ENCODE measurements around the gene HMCES. TPM values are rescaled to one million over a fixed set of nuclear protein-coding genes. Genes with fewer than 3 reads are reported as not detected.
"Not testable (repeated sequence)": the region's sequence is repeated elsewhere in the genome, so short reads cannot be mapped to it uniquely, and the experiment has no call there.

Gene HMCES
- total RNA-seq, 4 donors from 2014 or later = 24.5 to 39.3 (median 30.6) TPM

- no peak for DNase-seq (ENCODE audit: extremely low spot score)
- Histone ChIP-seq H3K36me3 (peaks cover 90 to 100% (median 99%) of the 10 kb centered on the region in 4 donors), H3K27ac (replicated peaks in 1 of 4) (no peak overlapping the region), H3K9me3 (no peaks in the 10 kb centered on the region), H3K4me1 (no peaks in the 10 kb centered on the region), H3K4me3 (no peak overlapping the region), H3K27me3 (no peaks in the 10 kb centered on the region)
- intact Hi-C loops (cut with DNase I) = no loop called here
- 92% methylated on average over 3 of the region's 3 CpGs for WGBS
- TF ChIP-seq POLR2A (IDR thresholded peaks at IDR 0.05; ENCODE audit: low read depth) (no peak), EP300 (IDR thresholded peaks at IDR 0.05) (no peak), POLR2AphosphoS5 (IDR thresholded peaks at IDR 0.05) (no peak)
- TF ChIP-seq, protein P1, sequence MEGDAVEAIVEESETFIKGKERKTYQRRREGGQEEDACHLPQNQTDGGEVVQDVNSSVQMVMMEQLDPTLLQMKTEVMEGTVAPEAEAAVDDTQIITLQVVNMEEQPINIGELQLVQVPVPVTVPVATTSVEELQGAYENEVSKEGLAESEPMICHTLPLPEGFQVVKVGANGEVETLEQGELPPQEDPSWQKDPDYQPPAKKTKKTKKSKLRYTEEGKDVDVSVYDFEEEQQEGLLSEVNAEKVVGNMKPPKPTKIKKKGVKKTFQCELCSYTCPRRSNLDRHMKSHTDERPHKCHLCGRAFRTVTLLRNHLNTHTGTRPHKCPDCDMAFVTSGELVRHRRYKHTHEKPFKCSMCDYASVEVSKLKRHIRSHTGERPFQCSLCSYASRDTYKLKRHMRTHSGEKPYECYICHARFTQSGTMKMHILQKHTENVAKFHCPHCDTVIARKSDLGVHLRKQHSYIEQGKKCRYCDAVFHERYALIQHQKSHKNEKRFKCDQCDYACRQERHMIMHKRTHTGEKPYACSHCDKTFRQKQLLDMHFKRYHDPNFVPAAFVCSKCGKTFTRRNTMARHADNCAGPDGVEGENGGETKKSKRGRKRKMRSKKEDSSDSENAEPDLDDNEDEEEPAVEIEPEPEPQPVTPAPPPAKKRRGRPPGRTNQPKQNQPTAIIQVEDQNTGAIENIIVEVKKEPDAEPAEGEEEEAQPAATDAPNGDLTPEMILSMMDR (IDR thresholded peaks at IDR 0.05) = no peak
These were observed 16.8 kb upstream of the HMCES start for GRCh38 chr3:129261894-129262293.

- DNase-seq (ENCODE audit: extremely low spot score) = no peak
- Histone ChIP-seq H3K27me3 (no peaks in the 10 kb centered on the region), H3K27ac (replicated peaks in 1 of 4) (no peak overlapping the region), H3K36me3 (peaks cover 90 to 100% (median 99%) of the 10 kb centered on the region in 4 donors), H3K4me1 (no peaks in the 10 kb centered on the region), H3K9me3 (no peaks in the 10 kb centered on the region), H3K4me3 (no peak overlapping the region)
- intact Hi-C loops (cut with DNase I) = no loop called here
- WGBS = 90% methylated on average over 5 of the region's 6 CpGs
- no peak for TF ChIP-seq EP300 (IDR thresholded peaks at IDR 0.05)
- TF ChIP-seq, protein P1 (IDR thresholded peaks at IDR 0.05) = no peak
These were observed 15.3 kb upstream of the HMCES start for GRCh38 chr3:129263161-129263910.

DNA sequence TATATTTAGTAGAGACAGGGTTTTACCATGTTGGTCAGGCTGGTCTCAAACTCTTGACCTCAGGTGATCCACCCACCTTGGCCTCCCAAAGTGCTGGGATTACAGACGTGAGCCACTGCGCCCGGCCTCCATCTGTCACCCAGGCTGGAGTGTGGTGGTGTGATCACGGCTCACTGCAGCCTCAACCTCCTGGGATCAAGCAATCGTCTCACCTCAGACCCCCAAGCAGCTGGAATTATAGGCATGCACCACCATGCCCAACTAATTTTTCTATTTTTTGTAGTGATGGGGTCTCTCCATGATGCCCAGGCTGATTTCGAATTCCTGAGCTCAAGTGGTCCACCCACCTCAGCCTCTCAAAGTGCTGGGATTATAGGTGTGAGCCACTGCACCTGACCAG lies 13.7 kb upstream of the HMCES start:
- H3K4me1 ChIP-seq; H3K9me3 ChIP-seq; DNase-seq (ENCODE audit: extremely low spot score); H3K27me3 ChIP-seq; intact Hi-C loops (cut with DNase I); H3K27ac ChIP-seq (replicated peaks in 1 of 4); H3K4me3 ChIP-seq: not testable (repeated sequence)
- H3K36me3 ChIP-seq = peaks cover 94 to 100% (median 100%) of the 10 kb centered on the region in 4 donors
- WGBS = 93% methylated on average over 6 of the region's 6 CpGs

DNA sequence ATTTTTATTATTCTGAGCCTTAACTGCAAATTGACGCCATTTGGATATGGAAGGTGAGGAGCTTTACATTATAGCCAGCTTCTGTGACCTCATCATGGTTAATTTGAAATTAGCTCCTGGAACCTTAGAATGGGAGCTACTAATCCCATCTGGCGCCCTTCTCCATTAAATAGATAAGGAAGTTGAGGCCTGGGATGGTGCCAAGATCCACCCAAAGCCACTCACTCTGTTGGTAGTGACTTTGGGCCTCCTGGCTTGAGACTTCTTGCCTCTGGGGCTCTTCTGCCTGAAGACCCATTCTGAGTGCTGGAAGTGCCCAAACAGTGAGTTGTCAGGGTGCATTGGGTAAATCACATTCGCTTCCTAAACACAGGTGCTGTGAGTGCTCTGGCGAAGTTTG lies 12.0 kb upstream of the HMCES start:
- Histone ChIP-seq H3K36me3 (peaks cover 93 to 100% (median 100%) of the 10 kb centered on the region in 4 donors), H3K27me3 (no peaks in the 10 kb centered on the region), H3K4me3 (no peak overlapping the region), H3K4me1 (no peaks in the 10 kb centered on the region), H3K9me3 (no peaks in the 10 kb centered on the region), H3K27ac (replicated peaks in 1 of 4) (no peak overlapping the region)
- WGBS = 91% methylated on average over 4 of the region's 4 CpGs
- no peak for DNase-seq (ENCODE audit: extremely low spot score)
- intact Hi-C loops (cut with DNase I) = no loop called here
- TF ChIP-seq, protein P1 (IDR thresholded peaks at IDR 0.05) = no peak
- no peak for TF ChIP-seq POLR2A (IDR thresholded peaks at IDR 0.05; ENCODE audit: low read depth)
- TF ChIP-seq EP300 (IDR thresholded peaks at IDR 0.05) = no peak
- TF ChIP-seq POLR2AphosphoS5 (IDR thresholded peaks at IDR 0.05) = no peak

- intact Hi-C loops (cut with DNase I) = no loop called here
- Histone ChIP-seq H3K4me3 (no peak overlapping the region), H3K36me3 (peaks cover 98 to 100% (median 100%) of the 10 kb centered on the region in 4 donors), H3K4me1 (no peaks in the 10 kb centered on the region), H3K27ac (replicated peaks in 1 of 4) (no peak overlapping the region), H3K27me3 (no peaks in the 10 kb centered on the region), H3K9me3 (no peaks in the 10 kb centered on the region)
- TF ChIP-seq POLR2A (IDR thresholded peaks at IDR 0.05; ENCODE audit: low read depth) = no peak
- TF ChIP-seq, protein P1 (IDR thresholded peaks at IDR 0.05) = no peak
- TF ChIP-seq EP300 (IDR thresholded peaks at IDR 0.05) = no peak
- 96% methylated on average over 4 of the region's 4 CpGs for WGBS
- DNase-seq (ENCODE audit: extremely low spot score) = no peak
These were observed 10.3 kb upstream of the HMCES start for GRCh38 chr3:129268396-129268795.
